ENCODE data around the gene SLC25A36. TPM values are rescaled to one million over a fixed set of nuclear protein-coding genes. Genes with fewer than 3 reads are reported as not detected.

Gene SLC25A36
- total and polyA plus RNA-seq, 4 donors: 1.5 to 20.5 (median 5.4) TPM

- Histone ChIP-seq H3K4me3 (ENCODE audit: low read depth in 1 of 3, low read length in 3 of 3) (no peak overlapping the region), H3K4me1 (ENCODE audit: control insufficient read depth in 4 of 4, insufficient read depth in 4 of 4, low read length in 3 of 4) (no peaks in the 10 kb centered on the region)
- WGBS: 91% methylated on average over 5 of the region's 5 CpGs
Observed at GRCh38 chr3:141020143-141020830, 78.7 kb downstream of the SLC25A36 start.

More at GRCh38 chr3:141020143-141020830, 78.7 kb downstream of the SLC25A36 start:
- H3K27me3 ChIP-seq (ENCODE audit: control insufficient read depth in 4 of 4, insufficient read depth in 4 of 4, low read length in 3 of 4): no peaks in the 10 kb centered on the region
- H3K36me3 ChIP-seq (ENCODE audit: control insufficient read depth in 4 of 4, insufficient read depth in 3 of 4, low read depth in 1 of 4, low read length in 3 of 4): no peaks in the 10 kb centered on the region
- H3K9ac ChIP-seq (ENCODE audit: low read depth in 1 of 2, low read length in 2 of 2): no peak overlapping the region
- TF ChIP-seq EGR1 (IDR thresholded peaks at IDR 0.05; ENCODE audit: low read depth in 2 of 2): no peak
- TF ChIP-seq GABPA (IDR thresholded peaks at IDR 0.05 in 1 of 2, conservative IDR thresholded peaks at IDR 0.05 in 1 of 2): no peak
- no peak for TF ChIP-seq SP1 (IDR thresholded peaks at IDR 0.05)
- no peak for TF ChIP-seq FOXA1 (IDR thresholded peaks at IDR 0.05)
- TF ChIP-seq FOXA2 (IDR thresholded peaks at IDR 0.05): no peak
- no peak for TF ChIP-seq JUND (IDR thresholded peaks at IDR 0.05)
- TF ChIP-seq, protein P1, sequence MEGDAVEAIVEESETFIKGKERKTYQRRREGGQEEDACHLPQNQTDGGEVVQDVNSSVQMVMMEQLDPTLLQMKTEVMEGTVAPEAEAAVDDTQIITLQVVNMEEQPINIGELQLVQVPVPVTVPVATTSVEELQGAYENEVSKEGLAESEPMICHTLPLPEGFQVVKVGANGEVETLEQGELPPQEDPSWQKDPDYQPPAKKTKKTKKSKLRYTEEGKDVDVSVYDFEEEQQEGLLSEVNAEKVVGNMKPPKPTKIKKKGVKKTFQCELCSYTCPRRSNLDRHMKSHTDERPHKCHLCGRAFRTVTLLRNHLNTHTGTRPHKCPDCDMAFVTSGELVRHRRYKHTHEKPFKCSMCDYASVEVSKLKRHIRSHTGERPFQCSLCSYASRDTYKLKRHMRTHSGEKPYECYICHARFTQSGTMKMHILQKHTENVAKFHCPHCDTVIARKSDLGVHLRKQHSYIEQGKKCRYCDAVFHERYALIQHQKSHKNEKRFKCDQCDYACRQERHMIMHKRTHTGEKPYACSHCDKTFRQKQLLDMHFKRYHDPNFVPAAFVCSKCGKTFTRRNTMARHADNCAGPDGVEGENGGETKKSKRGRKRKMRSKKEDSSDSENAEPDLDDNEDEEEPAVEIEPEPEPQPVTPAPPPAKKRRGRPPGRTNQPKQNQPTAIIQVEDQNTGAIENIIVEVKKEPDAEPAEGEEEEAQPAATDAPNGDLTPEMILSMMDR (IDR thresholded peaks at IDR 0.05; ENCODE audit: low read depth, low read length, missing input control): no peak
- TF ChIP-seq, protein P2, sequence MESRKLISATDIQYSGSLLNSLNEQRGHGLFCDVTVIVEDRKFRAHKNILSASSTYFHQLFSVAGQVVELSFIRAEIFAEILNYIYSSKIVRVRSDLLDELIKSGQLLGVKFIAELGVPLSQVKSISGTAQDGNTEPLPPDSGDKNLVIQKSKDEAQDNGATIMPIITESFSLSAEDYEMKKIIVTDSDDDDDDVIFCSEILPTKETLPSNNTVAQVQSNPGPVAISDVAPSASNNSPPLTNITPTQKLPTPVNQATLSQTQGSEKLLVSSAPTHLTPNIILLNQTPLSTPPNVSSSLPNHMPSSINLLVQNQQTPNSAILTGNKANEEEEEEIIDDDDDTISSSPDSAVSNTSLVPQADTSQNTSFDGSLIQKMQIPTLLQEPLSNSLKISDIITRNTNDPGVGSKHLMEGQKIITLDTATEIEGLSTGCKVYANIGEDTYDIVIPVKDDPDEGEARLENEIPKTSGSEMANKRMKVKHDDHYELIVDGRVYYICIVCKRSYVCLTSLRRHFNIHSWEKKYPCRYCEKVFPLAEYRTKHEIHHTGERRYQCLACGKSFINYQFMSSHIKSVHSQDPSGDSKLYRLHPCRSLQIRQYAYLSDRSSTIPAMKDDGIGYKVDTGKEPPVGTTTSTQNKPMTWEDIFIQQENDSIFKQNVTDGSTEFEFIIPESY (IDR thresholded peaks at IDR 0.05): no peak
- TF ChIP-seq NR2F2 (IDR thresholded peaks at IDR 0.05): no peak
- TF ChIP-seq REST (IDR thresholded peaks at IDR 0.05): no peak
- no peak for TF ChIP-seq YY1 (IDR thresholded peaks at IDR 0.05)
- TF ChIP-seq HNF4A (conservative IDR thresholded peaks at IDR 0.05): no peak
- TF ChIP-seq RAD21 (IDR thresholded peaks at IDR 0.05): no peak
- no peak for DNase-seq (ENCODE audit: low spot score)
- H3K9me3 ChIP-seq (ENCODE audit: control insufficient read depth in 4 of 4, low read length in 3 of 4): no peaks in the 10 kb centered on the region
- H3K27ac ChIP-seq (ENCODE audit: low read depth in 1 of 2, low read length in 2 of 2): no peak overlapping the region
